ENCODE data around the gene PTGER1. TPM values are rescaled to one million over a fixed set of nuclear protein-coding genes. Genes with fewer than 3 reads are reported as not detected.

The PTGER1 gene
- total and polyA plus RNA-seq, 2 of the 8 experiments (the other 6 are each of a cell fraction or from before 2014, with no cell fraction given), result 0.20 to 0.41 TPM

- TF ChIP-seq CHD7 (IDR thresholded peaks at IDR 0.05; ENCODE audit: insufficient replicate concordance, low read length), result no peak
- TF ChIP-seq TAF1 (IDR thresholded peaks at IDR 0.05; ENCODE audit: low read depth, low read length), result no peak
- TF ChIP-seq TAF7 (optimal IDR thresholded peaks at IDR 0.05; ENCODE audit: borderline replicate concordance, low read depth, low read length), result no peak
- TF ChIP-seq BRCA1 (IDR thresholded peaks at IDR 0.05; ENCODE audit: low read depth, low read length), result no peak
- no peak for TF ChIP-seq TCF12 (IDR thresholded peaks at IDR 0.05; ENCODE audit: low read depth, low read length)
- TF ChIP-seq POLR2A (IDR thresholded peaks at IDR 0.05; ENCODE audit: control extremely low read depth in 1 of 2, low read depth in 2 of 2, low read length in 2 of 2), result no peak
- TF ChIP-seq RFX5 (IDR thresholded peaks at IDR 0.05; ENCODE audit: borderline replicate concordance, low read depth, low read length), result no peak
- no peak for TF ChIP-seq E2F6 (IDR thresholded peaks at IDR 0.05)
- TF ChIP-seq MAFK (IDR thresholded peaks at IDR 0.05; ENCODE audit: low read depth, low read length), result no peak
- no peak for TF ChIP-seq CBX5 (IDR thresholded peaks at IDR 0.05; ENCODE audit: low read depth, low read length)
These were observed 4.9 kb downstream of the PTGER1 start (continued) for GRCh38 chr19:14470031-14470876.
